ENCODE measurements around the gene APP.

Gene APP

DNA sequence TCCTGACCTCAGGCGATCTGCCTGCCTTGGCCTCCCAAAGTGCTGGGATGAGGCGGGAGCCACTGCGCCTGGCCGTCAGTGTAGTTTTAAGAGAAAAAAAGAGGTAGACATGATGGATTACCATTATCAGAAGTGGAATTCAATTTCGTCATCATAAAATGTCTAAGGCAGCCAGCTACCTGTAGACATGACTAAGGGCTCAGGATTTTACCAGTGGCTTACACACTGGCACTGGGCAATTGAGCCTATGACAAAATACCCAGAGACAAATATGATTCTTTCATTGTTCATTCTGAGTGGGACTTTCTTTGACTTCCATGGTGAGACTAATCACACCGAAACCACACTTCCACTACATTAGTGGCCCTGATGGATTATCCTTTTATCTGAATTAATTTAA lies 254.3 kb downstream of the APP start:
- Histone ChIP-seq H2AFZ (ENCODE audit: low read length) (no peak overlapping the region), H3K9me2 (replicated peaks; ENCODE audit: low read depth, low read length) (no peaks in the 10 kb centered on the region), H3F3A (ENCODE audit: low read depth) (no peaks in the 10 kb centered on the region), H3K79me2 (ENCODE audit: insufficient read depth, low read length) (no peaks in the 10 kb centered on the region), H3K27me3 (ENCODE audit: insufficient read depth, low read length, poor library complexity, severe bottlenecking) (no peaks in the 10 kb centered on the region), H3K36me3 (ENCODE audit: insufficient read depth, low read length) (no peaks in the 10 kb centered on the region), H3K9me3 (ENCODE audit: insufficient read depth, low read depth, low read length) (peaks cover 2% of the 10 kb centered on the region; the same call in 1 of the 2 replicates), H3K4me3 (ENCODE audit: low read length, poor library complexity, severe bottlenecking) (no peak overlapping the region), H3K9ac (ENCODE audit: low read depth, low read length, poor library complexity, severe bottlenecking) (no peak overlapping the region), H3K4me1 (ENCODE audit: insufficient read depth, low read length, poor library complexity, severe bottlenecking) (no peaks in the 10 kb centered on the region), H4K20me1 (ENCODE audit: insufficient read depth, low read length, poor library complexity, severe bottlenecking) (no peaks in the 10 kb centered on the region), H3K4me2 (ENCODE audit: low read depth, low read length, poor library complexity, severe bottlenecking) (no peak overlapping the region)
- TF ChIP-seq, protein P1, sequence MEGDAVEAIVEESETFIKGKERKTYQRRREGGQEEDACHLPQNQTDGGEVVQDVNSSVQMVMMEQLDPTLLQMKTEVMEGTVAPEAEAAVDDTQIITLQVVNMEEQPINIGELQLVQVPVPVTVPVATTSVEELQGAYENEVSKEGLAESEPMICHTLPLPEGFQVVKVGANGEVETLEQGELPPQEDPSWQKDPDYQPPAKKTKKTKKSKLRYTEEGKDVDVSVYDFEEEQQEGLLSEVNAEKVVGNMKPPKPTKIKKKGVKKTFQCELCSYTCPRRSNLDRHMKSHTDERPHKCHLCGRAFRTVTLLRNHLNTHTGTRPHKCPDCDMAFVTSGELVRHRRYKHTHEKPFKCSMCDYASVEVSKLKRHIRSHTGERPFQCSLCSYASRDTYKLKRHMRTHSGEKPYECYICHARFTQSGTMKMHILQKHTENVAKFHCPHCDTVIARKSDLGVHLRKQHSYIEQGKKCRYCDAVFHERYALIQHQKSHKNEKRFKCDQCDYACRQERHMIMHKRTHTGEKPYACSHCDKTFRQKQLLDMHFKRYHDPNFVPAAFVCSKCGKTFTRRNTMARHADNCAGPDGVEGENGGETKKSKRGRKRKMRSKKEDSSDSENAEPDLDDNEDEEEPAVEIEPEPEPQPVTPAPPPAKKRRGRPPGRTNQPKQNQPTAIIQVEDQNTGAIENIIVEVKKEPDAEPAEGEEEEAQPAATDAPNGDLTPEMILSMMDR (conservative IDR thresholded peaks at IDR 0.05; ENCODE audit: low read length), result no peak
- no peak for TF ChIP-seq EZH2phosphoT487 (IDR thresholded peaks at IDR 0.05; ENCODE audit: borderline replicate concordance)

DNA sequence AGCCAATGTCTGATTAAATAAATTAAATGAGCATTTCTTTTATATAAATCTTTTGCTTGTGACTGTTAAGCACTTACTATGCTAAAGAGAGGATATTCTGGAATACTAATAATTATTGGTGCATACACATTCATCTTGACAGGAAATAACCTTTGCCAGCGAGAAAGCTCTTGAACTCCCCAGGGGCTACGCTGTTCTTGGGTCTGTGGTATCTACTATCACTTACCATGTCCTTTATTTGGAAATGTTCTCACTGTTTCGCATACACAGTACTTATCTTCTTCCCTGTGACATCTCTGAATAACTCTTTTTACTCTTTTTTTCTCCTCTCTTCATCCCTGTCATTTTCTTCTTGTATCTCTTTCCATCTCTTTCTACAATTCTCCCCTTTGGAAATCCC lies 257.1 kb downstream of the APP start:
- Histone ChIP-seq H3K36me3 (ENCODE audit: insufficient read depth, low read length) (no peaks in the 10 kb centered on the region), H3K9ac (ENCODE audit: low read depth, low read length, poor library complexity, severe bottlenecking) (no peak overlapping the region), H3F3A (ENCODE audit: low read depth) (no peaks in the 10 kb centered on the region), H3K4me3 (ENCODE audit: low read length, poor library complexity, severe bottlenecking) (no peak overlapping the region), H3K9me2 (replicated peaks; ENCODE audit: low read depth, low read length) (no peaks in the 10 kb centered on the region), H3K4me1 (ENCODE audit: insufficient read depth, low read length, poor library complexity, severe bottlenecking) (no peaks in the 10 kb centered on the region), H3K4me2 (ENCODE audit: low read depth, low read length, poor library complexity, severe bottlenecking) (no peak overlapping the region), H3K9me3 (ENCODE audit: insufficient read depth, low read depth, low read length) (peaks cover 2% of the 10 kb centered on the region; the same call in 1 of the 2 replicates), H4K20me1 (ENCODE audit: insufficient read depth, low read length, poor library complexity, severe bottlenecking) (no peaks in the 10 kb centered on the region), H2AFZ (ENCODE audit: low read length) (no peak overlapping the region), H3K27me3 (ENCODE audit: insufficient read depth, low read length, poor library complexity, severe bottlenecking) (no peaks in the 10 kb centered on the region), H3K79me2 (ENCODE audit: insufficient read depth, low read length) (no peaks in the 10 kb centered on the region)
- no peak for TF ChIP-seq EZH2phosphoT487 (IDR thresholded peaks at IDR 0.05; ENCODE audit: borderline replicate concordance)

DNA sequence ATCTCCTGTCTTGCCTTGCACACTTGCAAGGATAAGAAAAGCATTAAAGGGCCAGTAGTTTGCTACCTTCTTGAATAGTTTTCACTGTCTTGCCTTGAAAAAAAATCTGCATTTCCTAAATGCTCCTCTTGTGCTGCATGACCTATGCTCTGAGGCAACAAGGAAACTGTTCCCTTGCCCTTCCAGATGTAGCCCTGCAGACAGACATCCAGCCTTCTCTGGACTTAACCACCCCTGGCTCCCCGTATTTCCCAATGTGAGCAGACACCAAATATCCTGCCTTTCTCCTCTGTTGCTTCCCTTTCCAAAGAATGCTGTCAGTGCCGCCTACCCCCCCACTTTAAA lies 258.2 kb downstream of the APP start:
- Histone ChIP-seq H4K20me1 (ENCODE audit: insufficient read depth, low read length, poor library complexity, severe bottlenecking) (no peaks in the 10 kb centered on the region), H3K9ac (ENCODE audit: low read depth, low read length, poor library complexity, severe bottlenecking) (no peak overlapping the region), H3K9me3 (ENCODE audit: insufficient read depth, low read depth, low read length) (no peaks in the 10 kb centered on the region; the same call in 1 of the 2 replicates), H3K9me2 (replicated peaks; ENCODE audit: low read depth, low read length) (no peaks in the 10 kb centered on the region), H3K27me3 (ENCODE audit: insufficient read depth, low read length, poor library complexity, severe bottlenecking) (no peaks in the 10 kb centered on the region), H3K36me3 (ENCODE audit: insufficient read depth, low read length) (no peaks in the 10 kb centered on the region), H3K79me2 (ENCODE audit: insufficient read depth, low read length) (no peaks in the 10 kb centered on the region), H3K4me3 (ENCODE audit: low read length, poor library complexity, severe bottlenecking) (no peak overlapping the region), H2AFZ (ENCODE audit: low read length) (no peak overlapping the region), H3K4me2 (ENCODE audit: low read depth, low read length, poor library complexity, severe bottlenecking) (no peak overlapping the region), H3K4me1 (ENCODE audit: insufficient read depth, low read length, poor library complexity, severe bottlenecking) (no peaks in the 10 kb centered on the region), H3F3A (ENCODE audit: low read depth) (no peaks in the 10 kb centered on the region)
- TF ChIP-seq, protein P1 (conservative IDR thresholded peaks at IDR 0.05; ENCODE audit: low read length), result no peak
- TF ChIP-seq EZH2phosphoT487 (IDR thresholded peaks at IDR 0.05; ENCODE audit: borderline replicate concordance), result no peak

DNA sequence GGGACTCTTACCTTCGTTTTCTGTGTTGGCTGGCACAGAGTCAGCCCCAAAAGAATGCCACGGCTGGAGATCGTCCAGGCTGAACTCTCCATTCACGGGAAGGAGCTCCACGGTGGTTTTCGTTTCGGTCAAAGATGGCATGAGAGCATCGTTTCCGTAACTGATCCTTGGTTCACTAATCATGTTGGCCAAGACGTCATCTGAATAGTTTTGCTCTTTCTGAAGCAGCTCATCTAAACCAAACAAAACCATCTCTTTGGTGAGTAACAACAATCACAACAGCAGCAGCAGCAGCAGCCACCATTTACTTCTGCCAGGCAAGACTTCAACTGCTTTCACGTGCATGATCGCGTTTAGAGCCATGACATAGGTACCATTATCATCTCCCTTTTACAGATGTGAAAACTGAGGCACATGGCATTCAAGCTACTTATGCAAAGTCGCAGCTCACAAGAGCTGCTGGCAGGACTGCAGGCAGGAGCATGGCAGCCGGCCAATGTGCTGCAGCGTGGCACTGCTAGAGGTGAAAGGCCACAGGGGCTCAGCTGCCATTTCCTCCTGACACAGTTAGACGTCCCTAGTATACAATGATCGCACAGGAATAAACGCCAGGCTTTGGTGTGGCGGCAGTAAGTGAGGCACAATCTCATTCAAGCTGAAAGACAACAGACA lies 258.7 kb downstream of the APP start:
- no peaks in the 10 kb centered on the region for H3K36me3 ChIP-seq (ENCODE audit: insufficient read depth, low read length)
- H4K20me1 ChIP-seq (ENCODE audit: insufficient read depth, low read length, poor library complexity, severe bottlenecking), result no peaks in the 10 kb centered on the region
- H3K4me2 ChIP-seq (ENCODE audit: low read depth, low read length, poor library complexity, severe bottlenecking), result no peak overlapping the region
- H3K9me2 ChIP-seq (replicated peaks; ENCODE audit: low read depth, low read length), result no peaks in the 10 kb centered on the region
- no peak overlapping the region for H3K9ac ChIP-seq (ENCODE audit: low read depth, low read length, poor library complexity, severe bottlenecking)
- H3F3A ChIP-seq (ENCODE audit: low read depth), result no peaks in the 10 kb centered on the region
- no peaks in the 10 kb centered on the region for H3K79me2 ChIP-seq (ENCODE audit: insufficient read depth, low read length)
- no peak for TF ChIP-seq EZH2phosphoT487 (IDR thresholded peaks at IDR 0.05; ENCODE audit: borderline replicate concordance)
- TF ChIP-seq, protein P1 (conservative IDR thresholded peaks at IDR 0.05; ENCODE audit: low read length), result no peak
- H3K9me3 ChIP-seq (ENCODE audit: insufficient read depth, low read depth, low read length), result no peaks in the 10 kb centered on the region; the same call in 1 of the 2 replicates
- H3K27me3 ChIP-seq (ENCODE audit: insufficient read depth, low read length, poor library complexity, severe bottlenecking), result no peaks in the 10 kb centered on the region
- no peak overlapping the region for H3K4me3 ChIP-seq (ENCODE audit: low read length, poor library complexity, severe bottlenecking)
- H3K4me1 ChIP-seq (ENCODE audit: insufficient read depth, low read length, poor library complexity, severe bottlenecking), result no peaks in the 10 kb centered on the region
- H2AFZ ChIP-seq (ENCODE audit: low read length), result no peak overlapping the region

All from Loucy (cell line).